Purkinje cell (primary cell): ENCODE results near the gene SLN. TPM values are rescaled to one million over a fixed set of nuclear protein-coding genes. Genes with fewer than 3 reads are reported as not detected.

Experiments
- polyA plus RNA-seq: library from polyadenylated mRNA; unstranded; fragments of >200 nt; fragmentation: Nextera tagmentation; gene quantifications from 2 replicates; pipeline ENCODE4 v1.2.1, GENCODE V29; 2014

Gene SLN
- 12.9 TPM in 1 of 2 replicates, not detected in the other for polyA plus RNA-seq

DNA sequence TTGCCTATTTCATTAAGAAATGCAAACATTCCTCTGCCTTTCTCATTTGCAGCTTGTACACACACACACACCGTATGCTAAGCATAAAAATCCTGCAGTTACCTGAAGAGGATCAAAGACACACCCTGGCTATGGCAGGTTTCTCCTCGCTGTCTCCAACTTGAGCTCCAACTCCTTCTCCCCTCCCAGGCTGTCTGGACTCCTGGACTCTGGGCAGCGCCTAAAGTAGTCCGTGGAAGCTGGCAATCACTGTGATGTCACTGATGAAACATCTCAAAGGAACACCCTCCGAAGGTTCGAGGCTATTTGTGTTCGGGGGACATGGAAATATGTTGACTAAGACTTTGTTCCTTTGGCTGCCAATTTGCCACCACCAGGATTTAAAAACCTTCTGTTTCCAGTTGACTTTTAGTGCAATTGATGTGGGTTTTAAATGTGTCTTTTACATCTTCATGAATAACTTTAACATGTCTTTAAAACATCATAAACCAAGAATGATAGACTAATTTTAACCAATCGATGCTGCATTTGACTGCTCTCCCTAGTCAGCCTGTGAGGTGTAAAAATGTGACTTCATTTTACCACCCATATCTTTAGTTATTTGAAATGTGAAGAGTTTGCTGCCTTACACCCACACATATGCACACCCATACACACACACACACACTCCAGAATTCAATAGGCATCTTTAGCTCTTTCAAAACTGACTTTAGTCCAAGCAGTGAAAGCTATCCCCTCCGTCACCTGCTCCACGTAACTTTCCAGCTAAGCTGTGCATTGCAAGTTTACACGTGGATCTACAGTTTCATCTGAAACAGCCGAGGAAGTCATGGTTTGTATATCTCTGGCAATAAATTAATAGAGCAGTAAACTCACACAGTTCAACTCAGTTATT, at the start of gene SLN:
TSS of gene SLN (minus strand) at position 196 of the 895 bp plus-strand sequence.

Other genes with a start within 250 kb of the SLN start
- 4.6 and 5.3 TPM in 2 replicates for gene ALKBH8, start 146.3 kb downstream of the SLN start, polyA plus RNA-seq
- gene ELMOD1, start 120.9 kb downstream of the SLN start, polyA plus RNA-seq: 495 and 614 TPM in 2 replicates
- 2.5 and 3.3 TPM in 2 replicates for gene SLC35F2, start 146.7 kb upstream of the SLN start, polyA plus RNA-seq
- 1.1 and 2.8 TPM in 2 replicates for gene RAB39A, start 216.4 kb upstream of the SLN start, polyA plus RNA-seq